Measurements from ENCODE around the gene OR51F2. TPM values are rescaled to one million over a fixed set of nuclear protein-coding genes. Genes with fewer than 3 reads are reported as not detected.
A peak's percentile ranks its signal among the peaks of the same experiment; 100 is the strongest.
"Not testable (repeated sequence)": the region's sequence is repeated elsewhere in the genome, so short reads cannot be mapped to it uniquely, and the experiment has no call there.

Gene OR51F2
- total RNA-seq, 2 donors from 2014 or later = not detected

GRCh38 chr11:4851033-4851432 is 29.9 kb downstream of the OR51F2 start:
- intact Hi-C loops (cut with DNase I) = no loop called here
- Histone ChIP-seq H3K36me3 (replicated peaks in 1 of 2; ENCODE audit: insufficient read depth in 1 of 2, low read depth in 2 of 2) (no peaks in the 10 kb centered on the region), H3K27ac (no peak overlapping the region), H3K9me3 (no peaks in the 10 kb centered on the region), H3K4me3 (no peak overlapping the region), H3K27me3 (no peaks in the 10 kb centered on the region), H3K4me1 (no peaks in the 10 kb centered on the region)
- DNase-seq (peak in 2 of 4 donors; percentile 13 to 22), ATAC-seq (no peak)
- WGBS, 2 donors = 0 to 12% methylated on average over 4 of the region's 4 CpGs
- TF ChIP-seq, protein P1, sequence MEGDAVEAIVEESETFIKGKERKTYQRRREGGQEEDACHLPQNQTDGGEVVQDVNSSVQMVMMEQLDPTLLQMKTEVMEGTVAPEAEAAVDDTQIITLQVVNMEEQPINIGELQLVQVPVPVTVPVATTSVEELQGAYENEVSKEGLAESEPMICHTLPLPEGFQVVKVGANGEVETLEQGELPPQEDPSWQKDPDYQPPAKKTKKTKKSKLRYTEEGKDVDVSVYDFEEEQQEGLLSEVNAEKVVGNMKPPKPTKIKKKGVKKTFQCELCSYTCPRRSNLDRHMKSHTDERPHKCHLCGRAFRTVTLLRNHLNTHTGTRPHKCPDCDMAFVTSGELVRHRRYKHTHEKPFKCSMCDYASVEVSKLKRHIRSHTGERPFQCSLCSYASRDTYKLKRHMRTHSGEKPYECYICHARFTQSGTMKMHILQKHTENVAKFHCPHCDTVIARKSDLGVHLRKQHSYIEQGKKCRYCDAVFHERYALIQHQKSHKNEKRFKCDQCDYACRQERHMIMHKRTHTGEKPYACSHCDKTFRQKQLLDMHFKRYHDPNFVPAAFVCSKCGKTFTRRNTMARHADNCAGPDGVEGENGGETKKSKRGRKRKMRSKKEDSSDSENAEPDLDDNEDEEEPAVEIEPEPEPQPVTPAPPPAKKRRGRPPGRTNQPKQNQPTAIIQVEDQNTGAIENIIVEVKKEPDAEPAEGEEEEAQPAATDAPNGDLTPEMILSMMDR (IDR thresholded peaks at IDR 0.05) = no peak
- TF ChIP-seq POLR2A (IDR thresholded peaks at IDR 0.05) = no peak

- intact Hi-C loops (cut with DNase I); DNase-seq; H3K4me3 ChIP-seq; ATAC-seq; H3K4me1 ChIP-seq; H3K27ac ChIP-seq; H3K36me3 ChIP-seq (replicated peaks in 1 of 2; ENCODE audit: insufficient read depth in 1 of 2, low read depth in 2 of 2); H3K27me3 ChIP-seq; H3K9me3 ChIP-seq: not testable (repeated sequence)
- WGBS, 2 donors = 81 to 86% methylated on average over 7 of the region's 7 CpGs
Observed at GRCh38 chr11:4854286-4854685, 33.2 kb downstream of the OR51F2 start.

DNA sequence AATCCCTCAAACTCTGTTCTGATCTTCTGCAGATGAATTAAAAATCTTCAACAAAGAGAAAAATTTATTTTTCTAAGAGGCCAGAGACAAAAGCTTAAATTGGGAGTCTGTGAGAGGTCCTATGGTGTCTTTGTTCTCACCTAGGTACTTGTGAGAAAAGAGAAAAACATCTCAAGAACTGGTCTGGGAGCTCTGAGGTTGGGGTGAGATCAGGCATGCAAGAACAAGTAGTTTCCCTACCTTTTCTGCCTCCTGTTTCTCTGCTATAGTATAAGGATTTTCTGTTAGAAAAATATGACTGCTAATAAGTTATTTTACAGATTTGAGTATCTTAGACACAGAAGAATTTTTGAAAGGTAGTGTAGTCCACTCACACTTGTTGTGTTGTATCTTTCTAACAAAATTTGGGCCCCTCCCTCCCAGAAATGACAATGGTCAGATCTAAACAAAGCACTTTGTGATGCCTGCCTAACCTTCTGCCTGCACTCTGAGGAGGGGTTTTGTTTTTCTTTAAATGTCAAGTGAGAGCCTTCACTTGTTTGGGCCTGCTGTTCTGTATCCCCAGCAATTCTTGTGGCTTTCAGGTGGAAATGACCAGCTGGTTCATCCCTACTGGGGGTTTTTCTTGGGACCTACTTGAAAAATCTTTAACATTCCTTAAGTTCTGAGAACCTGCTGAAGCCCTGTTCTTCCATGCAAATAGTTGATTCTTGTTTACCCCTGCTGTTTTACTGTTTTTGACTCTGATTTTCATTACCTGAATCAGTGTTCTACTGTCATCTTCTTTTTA is 41.5 kb downstream of the OR51F2 start:
- DNase-seq (no peak), ATAC-seq (no peak)
- Histone ChIP-seq H3K27ac (no peak overlapping the region), H3K36me3 (replicated peaks in 1 of 2; ENCODE audit: insufficient read depth in 1 of 2, low read depth in 2 of 2) (no peaks in the 10 kb centered on the region), H3K9me3 (no peaks in the 10 kb centered on the region), H3K4me1 (no peaks in the 10 kb centered on the region), H3K27me3 (no peaks in the 10 kb centered on the region), H3K4me3 (no peak overlapping the region)
- intact Hi-C loops (cut with DNase I) = no loop called here
- TF ChIP-seq, protein P1 (IDR thresholded peaks at IDR 0.05) = no peak
- no peak for TF ChIP-seq POLR2A (IDR thresholded peaks at IDR 0.05)

- ATAC-seq = no peak
- no peaks in the 10 kb centered on the region for H3K9me3 ChIP-seq
- H3K4me3 ChIP-seq = no peak overlapping the region
- 79 to 89% methylated on average over 4 of the region's 4 CpGs for WGBS, 2 donors
- no peaks in the 10 kb centered on the region for H3K27me3 ChIP-seq
- no peak for DNase-seq
- no peaks in the 10 kb centered on the region for H3K4me1 ChIP-seq
- intact Hi-C loops (cut with DNase I) = no loop called here
- TF ChIP-seq, protein P1 (IDR thresholded peaks at IDR 0.05) = no peak
- TF ChIP-seq POLR2A (IDR thresholded peaks at IDR 0.05) = no peak
- no peak overlapping the region for H3K27ac ChIP-seq
- no peaks in the 10 kb centered on the region for H3K36me3 ChIP-seq (replicated peaks in 1 of 2; ENCODE audit: insufficient read depth in 1 of 2, low read depth in 2 of 2)
Observed at GRCh38 chr11:4863876-4864275, 42.8 kb downstream of the OR51F2 start.

DNA sequence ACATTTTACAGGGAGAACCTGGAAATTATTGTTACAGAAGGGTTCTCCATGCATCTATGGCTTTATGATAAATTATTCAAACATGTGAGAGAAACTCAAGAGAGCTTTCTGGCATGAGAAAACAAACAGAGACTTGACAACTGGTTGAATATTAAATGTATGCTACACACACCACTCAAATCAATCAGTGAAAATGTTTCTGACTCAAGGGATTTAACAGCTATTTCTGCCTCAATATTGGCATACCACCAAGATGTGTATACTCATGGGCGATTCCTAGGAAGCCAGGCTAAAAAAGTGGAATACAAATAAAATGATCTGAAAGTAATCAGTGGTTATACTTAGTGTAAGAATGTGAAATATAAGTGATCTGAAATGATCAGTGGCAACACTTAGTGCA is 44.7 kb downstream of the OR51F2 start:
- no peak for ATAC-seq
- WGBS, 2 donors = 9 to 13% methylated on average over 1 of the region's 1 CpG
- Histone ChIP-seq H3K9me3 (no peaks in the 10 kb centered on the region), H3K27me3 (no peaks in the 10 kb centered on the region), H3K27ac (no peak overlapping the region), H3K36me3 (replicated peaks in 1 of 2; ENCODE audit: insufficient read depth in 1 of 2, low read depth in 2 of 2) (no peaks in the 10 kb centered on the region), H3K4me3 (no peak overlapping the region), H3K4me1 (no peaks in the 10 kb centered on the region)
- intact Hi-C loops (cut with DNase I) = no loop called here
- no peak for TF ChIP-seq POLR2A (IDR thresholded peaks at IDR 0.05)
- DNase-seq = no peak

Other genes with a start within 250 kb of the OR51F2 start
- gene OR52I2, start 239.6 kb upstream of the OR51F2 start, total RNA-seq = not detected
- not detected for gene OR52I1, start 227.3 kb upstream of the OR51F2 start, total RNA-seq
- gene TRIM68, start 213.1 kb upstream of the OR51F2 start, total RNA-seq = 10 to 100 TPM in 1 of 2 donors, 1 to 10 TPM in 1; 9.1 to 15.2 TPM
- not detected for gene OR51D1, start 183.8 kb upstream of the OR51F2 start, total RNA-seq
- not detected for gene OR51E1, start 177.3 kb upstream of the OR51F2 start, total RNA-seq
- not detected for gene OR51E2, start 123.5 kb upstream of the OR51F2 start, total RNA-seq
- not detected for gene MMP26, start 116.5 kb upstream of the OR51F2 start, total RNA-seq
- not detected for gene OR51F1, start 51.4 kb upstream of the OR51F2 start, total RNA-seq
- not detected for gene OR52R1, start 16.9 kb upstream of the OR51F2 start, total RNA-seq
- gene OR51S1, start 27.9 kb downstream of the OR51F2 start, total RNA-seq = not detected
- not detected for gene OR51T1, start 60.6 kb downstream of the OR51F2 start, total RNA-seq
- gene OR51A7, start 82.5 kb downstream of the OR51F2 start, total RNA-seq = not detected
- not detected for gene OR51G2, start 98.0 kb downstream of the OR51F2 start, total RNA-seq
- gene OR51G1, start 103.0 kb downstream of the OR51F2 start, total RNA-seq = not detected
- not detected for gene OR51A4, start 126.3 kb downstream of the OR51F2 start, total RNA-seq
- gene OR51A2, start 134.4 kb downstream of the OR51F2 start, total RNA-seq = not detected
- gene OR51L1, start 173.5 kb downstream of the OR51F2 start, total RNA-seq = not detected
- gene OR52J3, start 225.2 kb downstream of the OR51F2 start, total RNA-seq = not detected
- not detected for gene OR52E2, start 238.3 kb downstream of the OR51F2 start, total RNA-seq
- not detected for gene OR52E1, start 248.3 kb downstream of the OR51F2 start, total RNA-seq